HUES6 (cell line): ENCODE data around the gene DDR1.
"Not testable (repeated sequence)": the region's sequence is repeated elsewhere in the genome, so short reads cannot be mapped to it uniquely, and the experiment has no call there.

Source experiments
- H3K27ac ChIP-seq: 2 replicates; pipeline ENCODE4 v1.7.0; 2013; ENCODE audit warnings: low read depth, mild to moderate bottlenecking, low read length, inconsistent platforms
- H3K27me3 ChIP-seq: 2 replicates; pipeline ENCODE4 v1.6.1; 2013; ENCODE audit warnings: low read length; ENCODE audit not compliant: control insufficient read depth, insufficient read depth
- H3K36me3 ChIP-seq: 2 replicates; pipeline ENCODE4 v1.6.1; 2013; ENCODE audit warnings: low read length; ENCODE audit not compliant: control insufficient read depth, insufficient read depth
- H3K4me1 ChIP-seq: 2 replicates; pipeline ENCODE4 v1.6.1; 2013; ENCODE audit warnings: low read length; ENCODE audit not compliant: control insufficient read depth, insufficient read depth
- H3K4me3 ChIP-seq: 2 replicates; pipeline ENCODE4 v1.5.1; 2013; ENCODE audit warnings: low read depth, low read length
- H3K9ac ChIP-seq: one replicate; pipeline ENCODE4 v1.6.1; 2013; ENCODE audit warnings: mild to moderate bottlenecking, low read length
- H3K9me3 ChIP-seq: 2 replicates; pipeline ENCODE4 v1.6.1; 2013; ENCODE audit warnings: low read depth, low read length; ENCODE audit not compliant: control insufficient read depth, insufficient read depth

Gene DDR1

GRCh38 chr6:30912746-30913520 lies 28.6 kb downstream of the DDR1 start:
- Histone ChIP-seq H3K4me3 (peak overlapping the region; percentile 65; the same call in 1 of the 2 replicates), H3K27ac (no peak overlapping the region), H3K9me3 (no peaks in the 10 kb centered on the region), H3K36me3 (peaks cover 49% of the 10 kb centered on the region), H3K4me1 (peaks cover 21% of the 10 kb centered on the region), H3K27me3 (no peaks in the 10 kb centered on the region), H3K9ac (no peak overlapping the region)

DNA sequence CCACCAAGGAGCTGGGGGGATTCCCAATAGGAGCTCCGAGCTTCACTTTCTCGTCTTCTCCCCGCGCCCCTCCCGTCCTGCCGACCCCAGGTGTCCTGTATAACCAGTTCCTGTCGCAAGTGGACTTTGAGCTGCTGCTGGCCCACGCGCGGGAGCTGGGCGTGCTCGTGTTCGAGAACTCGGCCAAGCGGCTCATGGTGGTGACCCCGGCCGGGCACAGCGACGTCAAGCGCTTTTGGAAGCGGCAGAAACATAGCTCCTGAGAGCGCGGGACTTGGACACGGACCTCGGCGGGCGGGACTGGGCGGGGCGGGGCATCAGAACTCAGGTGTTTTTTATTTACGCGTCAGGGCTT lies 29.4 kb downstream of the DDR1 start:
- H3K36me3 ChIP-seq, result peaks cover 52% of the 10 kb centered on the region
- no peaks in the 10 kb centered on the region for H3K27me3 ChIP-seq
- H3K4me1 ChIP-seq, result peaks cover 21% of the 10 kb centered on the region
- peak overlapping the region; percentile 65 for H3K4me3 ChIP-seq
- no peaks in the 10 kb centered on the region for H3K9me3 ChIP-seq
- peak overlapping the region; percentile 2 for H3K9ac ChIP-seq
- peak overlapping the region; percentile 33; the same call in 1 of the 2 replicates for H3K27ac ChIP-seq

GRCh38 chr6:30914076-30914853 lies 29.9 kb downstream of the DDR1 start, which contains the start of gene VARS2:
VARS2 (plus strand) TSS chr6:30914238; CDS start chr6:30914837, 599 bp downstream.
- Histone ChIP-seq H3K36me3 (peaks cover 54% of the 10 kb centered on the region), H3K27me3 (no peaks in the 10 kb centered on the region), H3K9ac (peak within 1 kb of the TSS; percentile 63), H3K4me1 (peaks cover 21% of the 10 kb centered on the region), H3K27ac (peak within 1 kb of the TSS; percentile 43; the same call in 1 of the 2 replicates), H3K9me3 (no peaks in the 10 kb centered on the region), H3K4me3 (peak within 1 kb of the TSS; percentile 65)

GRCh38 chr6:30914854-30915590 lies 30.7 kb downstream of the DDR1 start:
- 0 out of 2 replicates have a peak overlapping the region, but pooled peaks have one; percentile 43 for H3K27ac ChIP-seq
- no peaks in the 10 kb centered on the region for H3K9me3 ChIP-seq
- peaks cover 56% of the 10 kb centered on the region for H3K36me3 ChIP-seq

GRCh38 chr6:30915591-30915946 lies 31.2 kb downstream of the DDR1 start:
- Histone ChIP-seq H3K9me3 (no peaks in the 10 kb centered on the region), H3K9ac (no peak overlapping the region), H3K4me1 (peaks cover 21% of the 10 kb centered on the region), H3K4me3 (no peak overlapping the region), H3K27me3 (no peaks in the 10 kb centered on the region), H3K36me3 (peaks cover 56% of the 10 kb centered on the region), H3K27ac (no peak overlapping the region)

More at GRCh38 chr6:30914854-30915590, 30.7 kb downstream of the DDR1 start:
- H3K27me3 ChIP-seq, result no peaks in the 10 kb centered on the region
- peaks cover 21% of the 10 kb centered on the region for H3K4me1 ChIP-seq
- H3K4me3 ChIP-seq, result peak overlapping the region; percentile 65
- H3K9ac ChIP-seq, result peak overlapping the region; percentile 63

- H3K4me1 ChIP-seq, result peaks cover 22% of the 10 kb centered on the region
- no peaks in the 10 kb centered on the region for H3K9me3 ChIP-seq
- no peak overlapping the region for H3K4me3 ChIP-seq
- no peak overlapping the region for H3K27ac ChIP-seq
- peaks cover 56% of the 10 kb centered on the region for H3K36me3 ChIP-seq
- H3K27me3 ChIP-seq, result no peaks in the 10 kb centered on the region
- H3K9ac ChIP-seq, result no peak overlapping the region
Observed at GRCh38 chr6:30917041-30917440, 32.7 kb downstream of the DDR1 start.

GRCh38 chr6:30917487-30917886 lies 33.2 kb downstream of the DDR1 start:
- H3K27ac ChIP-seq, result no peak overlapping the region
- peaks cover 26% of the 10 kb centered on the region for H3K4me1 ChIP-seq
- H3K4me3 ChIP-seq, result no peak overlapping the region
- no peaks in the 10 kb centered on the region for H3K27me3 ChIP-seq
- H3K9ac ChIP-seq, result no peak overlapping the region
- peaks cover 56% of the 10 kb centered on the region for H3K36me3 ChIP-seq
- no peaks in the 10 kb centered on the region for H3K9me3 ChIP-seq

GRCh38 chr6:30918670-30919069 lies 34.4 kb downstream of the DDR1 start:
- H3K9ac ChIP-seq, result no peak overlapping the region
- H3K27ac ChIP-seq, result no peak overlapping the region
- peaks cover 65% of the 10 kb centered on the region for H3K36me3 ChIP-seq
- H3K27me3 ChIP-seq, result no peaks in the 10 kb centered on the region
- peaks cover 31% of the 10 kb centered on the region for H3K4me1 ChIP-seq
- H3K4me3 ChIP-seq, result no peak overlapping the region
- H3K9me3 ChIP-seq, result no peaks in the 10 kb centered on the region

DNA sequence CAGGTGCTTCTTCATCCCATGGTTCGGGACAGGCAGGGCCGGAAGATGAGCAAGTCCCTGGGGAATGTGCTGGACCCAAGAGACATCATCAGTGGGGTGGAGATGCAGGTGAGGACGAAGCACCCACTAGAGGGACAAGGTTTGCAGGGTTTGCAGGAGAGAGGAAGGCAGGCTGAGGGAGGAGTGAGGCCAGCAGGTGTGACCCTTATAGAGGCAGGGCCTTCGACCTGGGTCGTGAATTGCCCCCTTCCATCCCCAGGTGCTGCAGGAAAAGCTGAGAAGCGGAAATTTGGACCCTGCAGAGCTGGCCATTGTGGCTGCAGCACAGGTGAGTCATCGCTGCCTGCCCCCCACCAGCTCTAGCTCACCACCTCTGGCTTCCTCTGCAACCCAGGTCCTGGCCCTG lies 38.1 kb downstream of the DDR1 start:
- H3K4me1 ChIP-seq, result peaks cover 17% of the 10 kb centered on the region; the same call in 1 of the 2 replicates
- H3K9ac ChIP-seq, result no peak overlapping the region
- H3K4me3 ChIP-seq, result no peak overlapping the region
- H3K36me3 ChIP-seq, result peaks cover 80% of the 10 kb centered on the region
- H3K27ac ChIP-seq, result no peak overlapping the region
- no peaks in the 10 kb centered on the region for H3K9me3 ChIP-seq
- no peaks in the 10 kb centered on the region for H3K27me3 ChIP-seq

DNA sequence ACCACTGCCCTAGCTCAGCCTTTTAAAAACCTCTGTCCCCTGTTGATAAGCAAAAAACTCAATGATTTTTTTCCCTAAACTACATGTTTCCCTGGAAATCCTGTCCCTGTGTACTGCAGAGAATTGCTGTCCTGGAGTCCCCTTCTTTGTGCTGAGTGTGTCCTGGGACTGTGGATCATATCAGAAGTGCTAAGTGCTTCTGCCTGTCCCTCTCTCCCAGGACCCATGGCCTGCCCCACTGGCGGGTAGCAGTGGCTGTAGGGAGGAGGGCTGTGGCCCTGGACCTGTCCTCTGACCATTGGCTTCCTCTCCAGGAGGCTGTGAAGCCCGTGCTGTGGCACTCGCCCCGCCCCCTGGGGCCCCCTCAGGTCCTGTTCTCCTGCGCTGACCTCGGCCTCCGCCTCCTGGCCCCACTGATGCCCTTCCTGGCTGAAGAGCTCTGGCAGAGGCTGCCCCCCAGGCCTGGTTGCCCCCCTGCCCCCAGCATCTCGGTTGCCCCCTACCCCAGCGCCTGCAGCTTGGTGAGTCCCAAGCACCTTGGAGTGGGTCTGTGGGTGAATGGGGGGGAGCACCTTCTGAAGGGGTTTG lies 39.8 kb downstream of the DDR1 start:
- H3K9ac ChIP-seq, H3K27ac ChIP-seq, H3K9me3 ChIP-seq, H3K27me3 ChIP-seq, H3K4me3 ChIP-seq: not testable (repeated sequence)
- H3K4me1 ChIP-seq, result peaks cover 17% of the 10 kb centered on the region; the same call in 1 of the 2 replicates
- H3K36me3 ChIP-seq, result peaks cover 75% of the 10 kb centered on the region
